ENCODE data around the gene AATK.
"Not testable (repeated sequence)": the region's sequence is repeated elsewhere in the genome, so short reads cannot be mapped to it uniquely, and the experiment has no call there.

DNA sequence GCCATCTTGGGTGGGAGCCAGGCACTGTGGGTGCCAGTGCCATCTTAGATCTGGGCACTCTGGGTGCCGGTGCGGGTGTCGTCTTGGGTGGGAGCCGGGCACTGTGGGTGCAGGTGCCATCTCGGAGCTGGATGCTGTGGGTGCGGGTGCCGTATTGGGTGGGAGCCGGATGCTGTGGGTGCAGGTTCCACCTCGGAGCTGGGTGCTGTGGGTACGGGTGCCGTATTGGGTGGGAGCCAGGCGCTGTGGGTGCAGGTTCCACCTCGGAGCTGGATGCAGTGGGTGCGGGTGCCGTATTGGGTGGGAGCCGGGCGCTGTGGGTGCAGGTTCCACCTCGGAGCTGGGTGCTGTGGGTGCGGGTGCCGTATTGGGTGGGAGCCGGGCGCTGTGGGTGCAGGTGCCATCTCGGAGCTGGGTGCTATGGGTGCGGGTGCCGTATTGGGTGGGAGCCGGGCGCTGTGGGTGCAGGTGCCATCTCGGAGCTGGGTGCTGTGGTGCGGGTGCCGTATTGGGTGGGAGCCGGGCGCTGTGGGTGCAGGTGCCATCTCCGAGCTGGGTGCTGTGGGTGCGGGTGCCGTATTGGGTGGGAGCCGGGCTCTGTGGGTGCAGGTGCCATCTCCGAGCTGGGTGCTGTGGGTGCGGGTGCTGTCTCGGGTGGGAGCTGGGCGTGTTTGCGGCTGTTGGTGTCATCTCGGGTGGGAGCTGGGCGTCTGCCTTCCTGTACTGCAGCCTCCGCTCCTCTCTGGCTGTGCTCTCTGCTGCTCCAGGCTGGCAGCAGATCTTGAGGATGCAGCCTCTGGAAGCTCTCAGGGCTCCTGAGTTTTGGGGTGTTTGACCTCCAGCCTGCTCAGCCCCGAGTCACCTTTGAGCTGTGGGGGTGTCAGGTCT lies 87.8 kb downstream of the AATK start:
- TF ChIP-seq CTCF (IDR thresholded peaks at IDR 0.05; ENCODE audit: extremely low read depth in 1 of 2, insufficient read depth in 1 of 2, low read depth in 1 of 2, low read length in 2 of 2); POLR2AphosphoS5 (IDR thresholded peaks at IDR 0.05; ENCODE audit: insufficient read depth, low read depth, low read length): not testable (repeated sequence)

Measured in endothelial cell of umbilical vein (primary cell).